GM11168 (cell line): ENCODE results near the gene EXOC6.
"Not testable (repeated sequence)": the region's sequence is repeated elsewhere in the genome, so short reads cannot be mapped to it uniquely, and the experiment has no call there.

ENCODE experiments used
- in situ Hi-C: fragments of 300-500 bp; cut with MboI; formaldehyde crosslinking; loops from one replicate; pipeline ENCODE4 v1.12.0; 2022; ENCODE audit warnings: low sequenced_read_pairs; ENCODE audit not compliant: unreplicated experiment

Gene EXOC6

GRCh38 chr10:92918603-92919002 lies 70.3 kb downstream of the EXOC6 start:
- in situ Hi-C loops, result no loop called here

DNA sequence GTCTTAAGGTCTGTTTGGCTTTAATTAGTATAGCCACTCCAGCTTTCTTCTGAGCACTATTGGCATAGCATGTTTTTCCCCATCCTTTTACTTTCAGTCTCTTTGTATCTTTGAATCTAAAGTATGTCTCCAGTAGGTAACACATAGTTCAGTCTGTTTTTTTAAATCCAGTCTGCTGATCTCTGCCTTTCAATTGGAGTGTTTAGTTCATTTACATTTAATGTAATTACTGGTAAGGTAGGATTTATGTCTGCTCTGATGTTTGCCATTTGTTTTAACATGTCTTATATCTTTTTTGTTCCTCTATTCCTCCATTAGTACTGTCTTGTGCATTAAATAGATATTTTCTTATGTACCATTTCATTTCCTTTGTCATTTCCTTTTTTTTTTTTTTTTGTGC lies 72.5 kb downstream of the EXOC6 start:
- in situ Hi-C loops, result no loop called here

GRCh38 chr10:92923416-92923815 lies 75.1 kb downstream of the EXOC6 start:
- in situ Hi-C loops, result no loop called here

- in situ Hi-C loops, result no loop called here
Observed at GRCh38 chr10:92929896-92930295, 81.6 kb downstream of the EXOC6 start.

DNA sequence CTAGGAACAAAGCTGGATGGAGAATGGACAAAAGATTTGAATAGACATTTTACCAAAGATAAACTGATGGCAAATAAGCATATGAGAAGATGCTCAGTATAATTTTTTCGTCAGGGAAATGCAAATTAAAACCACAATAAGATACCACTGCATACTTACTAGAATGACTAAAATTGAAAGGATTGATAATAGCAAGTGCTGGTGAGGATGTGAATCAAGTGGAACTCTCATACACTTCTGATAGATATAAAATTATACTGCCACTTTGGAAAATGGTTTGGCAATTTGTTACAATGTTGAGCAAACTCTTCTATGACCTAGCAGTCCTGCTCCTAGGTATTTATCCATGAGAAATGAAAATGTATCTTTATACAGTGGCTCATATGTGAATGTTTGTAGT lies 83.3 kb downstream of the EXOC6 start:
- in situ Hi-C loops, result no loop called here

GRCh38 chr10:92937876-92938275 lies 89.6 kb downstream of the EXOC6 start:
- in situ Hi-C loops, result no loop called here

GRCh38 chr10:92938841-92939240 lies 90.5 kb downstream of the EXOC6 start:
- in situ Hi-C loops, result no loop called here

DNA sequence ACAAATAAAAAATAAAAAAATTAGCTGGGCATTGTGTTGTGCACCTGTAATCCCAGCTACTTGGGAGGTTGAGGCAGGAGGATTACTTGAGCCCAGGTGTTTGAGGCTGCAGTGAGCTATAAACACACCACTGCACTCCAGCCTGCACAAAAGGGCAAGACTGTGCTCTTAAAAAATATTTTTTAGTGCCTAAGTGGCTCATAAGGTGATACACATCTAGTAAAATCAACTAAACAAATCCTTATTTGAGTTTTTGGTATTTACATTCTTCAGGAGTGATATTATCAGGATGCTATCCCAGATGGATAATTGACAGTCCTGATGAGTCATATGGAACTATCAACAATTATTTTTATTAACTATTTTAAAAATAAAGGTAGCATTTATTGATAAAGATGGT lies 93.9 kb downstream of the EXOC6 start:
- in situ Hi-C loops, result no loop called here

DNA sequence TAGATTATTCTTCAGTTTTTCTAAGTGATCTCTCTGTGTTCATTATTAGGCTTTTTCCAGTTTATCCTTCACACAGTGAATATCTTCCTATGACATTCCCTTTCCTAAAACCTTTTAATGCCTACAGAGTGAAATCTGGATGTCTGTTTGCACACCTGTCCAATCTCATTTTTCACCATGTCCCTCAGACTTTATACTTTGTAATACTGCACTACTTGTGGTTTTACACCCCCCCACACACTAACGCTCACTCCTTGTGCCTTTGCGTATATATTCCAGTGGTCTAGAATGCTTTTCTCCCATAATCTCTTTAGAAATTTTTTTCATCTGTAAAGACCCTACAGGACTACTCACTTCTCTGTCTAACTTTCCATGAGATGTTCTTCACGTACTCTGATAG lies 98.2 kb downstream of the EXOC6 start:
- in situ Hi-C loops, result no loop called here

DNA sequence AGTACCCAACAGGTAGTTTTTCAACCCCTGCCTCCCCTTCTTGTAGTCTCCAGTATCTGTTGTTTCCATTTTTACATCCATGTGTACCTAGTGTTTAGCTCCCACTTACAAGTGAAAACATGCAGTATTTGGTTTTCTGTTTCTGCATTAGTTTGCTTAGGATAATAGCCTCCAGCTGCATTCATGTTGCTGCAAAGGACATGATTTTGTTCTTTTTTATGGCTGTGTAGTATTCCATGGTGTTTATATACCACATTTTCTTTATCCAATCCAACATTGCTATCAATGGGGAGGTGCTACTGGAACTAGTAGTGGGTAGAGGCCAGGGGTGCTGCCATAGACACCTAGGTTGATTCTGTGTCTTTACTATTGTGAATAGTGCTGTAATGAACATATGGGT lies 104.3 kb downstream of the EXOC6 start:
- in situ Hi-C loops, result not testable (repeated sequence)

GRCh38 chr10:92957223-92958010 lies 109.1 kb downstream of the EXOC6 start:
- in situ Hi-C loops, result no loop called here

DNA sequence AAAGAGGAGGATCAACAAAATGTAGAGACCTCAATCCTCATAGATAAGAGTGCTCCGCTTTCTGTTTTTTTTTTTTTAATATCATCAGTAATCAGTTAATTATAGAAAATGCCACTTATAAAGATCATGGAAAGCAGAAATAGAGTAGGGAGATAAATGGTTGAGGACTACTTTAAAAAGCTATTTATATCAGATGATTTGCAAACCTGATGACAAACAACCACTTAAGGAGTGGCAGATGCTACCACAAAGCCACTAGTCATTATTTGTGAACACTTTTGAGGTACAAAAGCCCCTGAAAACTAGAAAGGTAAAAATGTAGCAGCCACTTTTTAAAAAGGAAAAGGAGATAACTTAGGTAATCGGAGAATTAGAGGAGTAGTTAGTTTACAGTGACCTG lies 113.3 kb downstream of the EXOC6 start:
- in situ Hi-C loops, result no loop called here

DNA sequence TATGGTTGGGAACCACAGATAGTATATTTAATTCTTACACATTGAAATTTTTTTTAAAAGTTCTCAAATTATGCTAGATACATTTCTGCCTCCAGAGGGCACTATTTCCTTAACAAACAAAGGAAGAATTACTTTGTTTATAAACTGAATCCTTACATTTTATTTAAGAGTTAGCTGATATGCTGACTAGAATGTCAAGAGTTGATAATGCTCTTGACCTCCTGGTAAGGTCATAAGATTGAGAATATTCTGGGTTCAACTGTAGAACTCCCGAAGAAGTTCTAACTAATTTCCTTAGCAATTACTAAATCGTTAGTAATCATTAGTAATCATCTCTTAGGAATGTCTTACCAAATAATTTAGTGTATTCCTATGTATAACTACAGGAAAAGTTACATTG lies 117.0 kb downstream of the EXOC6 start:
- in situ Hi-C loops, result no loop called here

DNA sequence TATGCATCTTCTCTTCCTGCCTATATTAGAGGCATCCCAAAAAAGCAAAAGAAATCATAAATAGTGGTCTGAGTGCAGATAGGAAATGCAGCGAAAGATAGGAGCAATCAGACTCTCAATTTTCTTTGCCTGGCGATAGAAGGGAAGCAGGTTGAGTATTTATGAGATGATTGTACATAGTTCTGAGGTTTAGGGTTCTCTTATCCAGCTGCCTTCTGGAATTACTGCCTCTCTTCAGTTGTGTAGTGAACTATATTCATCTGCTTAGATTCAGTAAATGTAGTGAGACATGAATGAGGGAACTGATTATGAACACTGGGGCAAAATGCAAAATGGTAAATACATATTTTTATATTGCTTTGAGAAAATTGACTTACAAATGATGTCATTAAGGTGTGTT lies 119.3 kb downstream of the EXOC6 start:
- in situ Hi-C loops, result no loop called here

GRCh38 chr10:92969151-92969550 lies 120.8 kb downstream of the EXOC6 start:
- in situ Hi-C loops, result no loop called here

DNA sequence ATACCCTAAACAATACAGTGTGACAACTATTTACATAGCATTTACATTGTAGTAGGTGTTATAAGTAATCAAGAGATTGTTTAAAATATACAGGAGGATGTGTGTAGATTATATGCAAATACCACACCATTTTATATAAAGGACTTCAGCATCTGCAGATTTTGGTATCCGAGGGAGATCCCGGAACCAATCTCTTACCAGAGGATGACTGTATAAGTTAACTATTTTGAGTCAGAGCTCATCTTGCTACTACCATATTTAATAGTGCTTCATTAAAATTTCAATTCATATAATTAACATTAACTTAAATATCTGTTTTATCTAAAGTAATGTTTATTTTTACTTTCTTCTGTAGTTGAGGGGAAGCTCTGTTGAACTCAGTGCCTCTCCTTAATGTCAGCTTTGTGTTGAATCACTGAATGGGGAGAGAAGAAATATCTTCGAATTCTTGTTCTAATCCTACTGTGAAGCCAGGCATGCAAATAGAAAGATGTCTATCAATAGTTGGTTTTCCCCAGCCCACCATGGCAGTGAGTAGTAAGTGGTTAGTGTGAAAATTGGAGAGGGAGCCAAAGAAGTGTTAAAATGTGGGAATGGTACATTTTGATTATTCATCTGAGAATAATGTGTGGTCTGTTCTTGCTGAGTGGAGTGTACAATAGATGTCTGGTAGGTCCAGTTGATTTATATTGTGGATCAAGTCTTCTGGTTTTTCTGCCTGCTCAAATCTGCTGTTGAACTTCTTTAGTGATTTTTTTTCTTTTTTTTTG lies 122.2 kb downstream of the EXOC6 start:
- in situ Hi-C loops, result no loop called here

DNA sequence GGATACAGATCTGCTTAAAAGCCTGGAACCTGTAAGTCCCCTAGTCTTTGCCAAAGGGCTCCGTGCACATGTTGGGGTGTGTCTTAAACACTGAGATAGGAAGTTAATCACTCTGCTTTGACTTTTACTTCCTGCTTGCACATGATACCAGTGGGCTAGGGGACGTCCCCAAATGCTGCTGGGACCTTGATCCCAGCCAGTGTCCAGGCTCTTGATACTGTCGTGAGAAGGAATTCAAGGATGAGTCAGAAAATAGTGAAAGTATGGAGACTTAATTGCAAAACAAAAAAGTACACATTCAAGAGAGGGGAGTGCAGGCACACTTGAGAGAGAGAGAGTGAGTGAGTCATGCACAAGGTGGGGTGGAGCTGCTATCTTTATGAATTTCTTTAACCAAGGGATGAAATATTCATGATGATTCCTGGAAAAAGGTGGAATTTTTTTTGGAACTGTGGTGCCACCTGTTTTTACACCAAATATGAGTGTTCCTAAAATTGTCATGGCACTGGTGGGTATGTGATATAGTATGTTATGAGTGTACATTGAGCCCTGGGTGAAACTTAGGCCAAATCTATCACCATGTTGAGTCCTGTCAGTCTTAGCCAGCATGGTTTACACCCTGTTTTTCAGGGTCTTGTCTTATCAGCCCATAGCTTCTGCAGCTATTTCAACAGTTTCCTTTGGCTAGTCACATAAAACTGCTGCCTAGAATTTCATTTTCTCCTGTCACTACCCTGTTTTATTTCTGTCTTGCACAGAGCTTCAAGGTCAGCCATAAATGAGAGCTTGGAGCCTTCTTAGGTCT lies 123.9 kb downstream of the EXOC6 start:
- in situ Hi-C loops, result no loop called here

DNA sequence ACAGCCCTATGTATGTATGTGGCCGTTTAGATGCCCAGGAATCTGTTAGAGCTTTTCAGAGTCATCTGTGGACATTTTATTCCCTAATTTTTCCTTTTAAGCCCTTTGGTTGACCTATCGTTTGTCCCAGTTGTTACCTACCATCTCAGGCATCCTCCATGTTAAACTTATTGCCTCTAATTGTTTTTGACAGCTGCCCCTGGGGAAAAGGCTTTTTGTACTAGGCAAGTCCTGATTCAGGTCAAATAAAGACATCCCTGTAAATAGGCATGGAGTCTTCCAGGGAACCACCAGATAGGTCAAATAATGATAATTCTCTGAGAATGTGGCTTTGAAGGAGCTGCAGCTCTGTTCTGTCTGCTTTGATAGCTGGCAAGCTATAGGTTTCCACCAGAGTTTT lies 124.6 kb downstream of the EXOC6 start:
- in situ Hi-C loops, result no loop called here

- in situ Hi-C loops, result not testable (repeated sequence)
Observed at GRCh38 chr10:92976278-92976677, 128.0 kb downstream of the EXOC6 start.

GRCh38 chr10:92989250-92989649 lies 140.9 kb downstream of the EXOC6 start:
- in situ Hi-C loops, result no loop called here

DNA sequence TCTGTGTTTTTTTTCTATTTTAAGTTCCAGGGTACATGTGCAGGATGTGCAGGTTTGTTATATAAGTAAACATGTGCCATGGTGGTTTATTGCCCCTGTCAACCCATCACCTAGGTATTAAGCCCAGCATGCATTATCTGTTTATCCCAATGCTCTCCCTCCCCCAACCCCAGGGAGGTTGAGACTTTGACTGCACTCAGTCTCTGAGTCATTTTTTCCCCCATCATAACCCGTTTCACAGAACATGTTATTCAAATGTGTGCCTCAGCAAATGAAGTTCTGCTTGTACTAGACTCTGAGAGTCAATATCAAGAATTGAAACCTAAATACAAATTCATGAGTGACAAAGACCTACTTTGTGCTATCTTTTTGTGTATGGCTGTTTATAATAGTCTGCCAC lies 142.3 kb downstream of the EXOC6 start:
- in situ Hi-C loops, result no loop called here
